Stimulated activated memory B cell treated with anti-CD40 and anti-IgM and Interleukin-4, amounts not matched to agents 10 μg/mL and 1 μg/mL and 100 μg/mL, for 72 hours (primary cell): Measurements from ENCODE around the gene BBS9.

Experiments used
- ATAC-seq: fragments of 150-1000 bp; cut with Tn5 transposase; 2 replicates; pipeline ENCODE4 v1.10.0; 2021
- H3K27ac Mint-ChIP-seq: one replicate; pipeline ENCODE4 v1.8.0; 2022; ENCODE audit warnings: mild to moderate bottlenecking, mixed read lengths
- H3K27me3 Mint-ChIP-seq: one replicate; pipeline ENCODE4 v1.8.0; 2022; ENCODE audit warnings: mixed read lengths
- H3K36me3 Mint-ChIP-seq: one replicate; pipeline ENCODE4 v1.8.0; 2022; ENCODE audit warnings: mixed read lengths
- H3K4me1 Mint-ChIP-seq: one replicate; pipeline ENCODE4 v1.8.0; 2022; ENCODE audit warnings: mixed read lengths
- H3K4me3 Mint-ChIP-seq: one replicate; pipeline ENCODE4 v1.8.0; 2022; ENCODE audit warnings: mild to moderate bottlenecking, moderate library complexity, mixed read lengths
- H3K9me3 Mint-ChIP-seq: one replicate; pipeline ENCODE4 v1.8.0; 2022; ENCODE audit warnings: mixed read lengths

Gene BBS9

DNA sequence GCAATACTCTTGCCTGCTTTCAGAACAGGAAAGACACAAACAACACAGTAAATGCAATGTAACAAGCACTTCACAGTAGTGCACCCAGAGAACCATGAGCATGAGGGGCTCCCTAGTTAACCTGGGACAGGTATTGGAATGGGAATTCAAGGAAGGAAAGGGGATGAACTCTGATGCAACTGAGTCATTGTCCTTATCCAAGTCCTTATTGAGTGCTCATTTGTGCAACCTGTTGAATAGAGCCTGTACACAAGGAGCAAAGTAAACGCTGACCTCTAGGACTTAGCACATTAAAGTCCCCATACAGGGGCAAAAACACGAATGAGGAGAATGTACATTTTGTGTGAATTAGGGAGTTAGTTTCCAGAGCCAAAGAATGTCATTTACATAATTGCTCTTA is 499.5 kb downstream of the BBS9 start:
- H3K27ac Mint-ChIP-seq = no peak overlapping the region
- H3K36me3 Mint-ChIP-seq = peaks cover 23% of the 10 kb centered on the region
- H3K4me3 Mint-ChIP-seq = no peak overlapping the region
- H3K27me3 Mint-ChIP-seq = no peaks in the 10 kb centered on the region
- H3K4me1 Mint-ChIP-seq = no peaks in the 10 kb centered on the region
- H3K9me3 Mint-ChIP-seq = peaks cover 9% of the 10 kb centered on the region
- ATAC-seq = no peak

GRCh38 chr7:33630359-33630758 is 501.0 kb downstream of the BBS9 start:
- Mint-ChIP-seq H3K9me3 (peaks cover 9% of the 10 kb centered on the region), H3K27ac (no peak overlapping the region), H3K4me3 (no peak overlapping the region), H3K27me3 (no peaks in the 10 kb centered on the region), H3K36me3 (peaks cover 36% of the 10 kb centered on the region), H3K4me1 (no peaks in the 10 kb centered on the region)
- ATAC-seq = no peak

GRCh38 chr7:33632322-33632721 is 503.0 kb downstream of the BBS9 start:
- no peak for ATAC-seq
- H3K36me3 Mint-ChIP-seq = peaks cover 24% of the 10 kb centered on the region
- H3K4me1 Mint-ChIP-seq = no peaks in the 10 kb centered on the region
- H3K27ac Mint-ChIP-seq = no peak overlapping the region
- no peaks in the 10 kb centered on the region for H3K9me3 Mint-ChIP-seq
- H3K27me3 Mint-ChIP-seq = no peaks in the 10 kb centered on the region
- H3K4me3 Mint-ChIP-seq = no peak overlapping the region

GRCh38 chr7:33632840-33633525 is 503.6 kb downstream of the BBS9 start:
- H3K9me3 Mint-ChIP-seq = no peaks in the 10 kb centered on the region
- no peak for ATAC-seq
- no peaks in the 10 kb centered on the region for H3K27me3 Mint-ChIP-seq
- peaks cover 24% of the 10 kb centered on the region for H3K36me3 Mint-ChIP-seq
- H3K27ac Mint-ChIP-seq = no peak overlapping the region
- no peaks in the 10 kb centered on the region for H3K4me1 Mint-ChIP-seq
- H3K4me3 Mint-ChIP-seq = no peak overlapping the region

DNA sequence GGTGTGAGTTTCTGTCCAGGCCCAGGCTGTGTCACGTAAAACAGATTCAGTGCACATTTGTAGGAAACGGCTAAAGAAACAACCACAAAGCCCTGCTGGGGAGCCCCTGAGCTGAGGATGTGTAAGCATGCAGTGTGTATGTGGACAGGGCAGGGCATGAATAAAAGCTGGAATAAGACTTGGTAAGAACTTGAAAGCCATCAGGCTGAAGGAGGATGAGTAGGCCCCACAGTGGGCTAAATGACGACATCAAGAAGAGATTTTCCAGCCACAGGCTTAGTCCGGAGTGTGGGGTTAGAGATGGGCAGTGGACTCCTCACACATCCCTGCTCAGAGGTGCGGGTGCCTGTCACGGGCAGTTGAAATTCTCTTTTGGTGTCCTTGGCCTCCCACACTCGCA is 505.2 kb downstream of the BBS9 start:
- no peaks in the 10 kb centered on the region for H3K9me3 Mint-ChIP-seq
- H3K4me3 Mint-ChIP-seq = no peak overlapping the region
- ATAC-seq = no peak
- H3K4me1 Mint-ChIP-seq = no peaks in the 10 kb centered on the region
- no peak overlapping the region for H3K27ac Mint-ChIP-seq
- H3K27me3 Mint-ChIP-seq = no peaks in the 10 kb centered on the region
- peaks cover 24% of the 10 kb centered on the region for H3K36me3 Mint-ChIP-seq

- ATAC-seq = no peak
- no peak overlapping the region for H3K4me3 Mint-ChIP-seq
- H3K9me3 Mint-ChIP-seq = no peaks in the 10 kb centered on the region
- no peak overlapping the region for H3K27ac Mint-ChIP-seq
- no peaks in the 10 kb centered on the region for H3K27me3 Mint-ChIP-seq
- peaks cover 29% of the 10 kb centered on the region for H3K36me3 Mint-ChIP-seq
- no peaks in the 10 kb centered on the region for H3K4me1 Mint-ChIP-seq
Measured at GRCh38 chr7:33636359-33636758, 507.0 kb downstream of the BBS9 start.

GRCh38 chr7:33639552-33640197 is 510.3 kb downstream of the BBS9 start:
- H3K27ac Mint-ChIP-seq = no peak overlapping the region
- no peak for ATAC-seq
- H3K27me3 Mint-ChIP-seq = no peaks in the 10 kb centered on the region
- no peaks in the 10 kb centered on the region for H3K9me3 Mint-ChIP-seq
- H3K36me3 Mint-ChIP-seq = peaks cover 24% of the 10 kb centered on the region
- H3K4me3 Mint-ChIP-seq = no peak overlapping the region
- no peaks in the 10 kb centered on the region for H3K4me1 Mint-ChIP-seq

GRCh38 chr7:33640741-33641140 is 511.4 kb downstream of the BBS9 start:
- no peaks in the 10 kb centered on the region for H3K27me3 Mint-ChIP-seq
- H3K36me3 Mint-ChIP-seq = peaks cover 16% of the 10 kb centered on the region
- no peak overlapping the region for H3K27ac Mint-ChIP-seq
- no peaks in the 10 kb centered on the region for H3K4me1 Mint-ChIP-seq
- H3K4me3 Mint-ChIP-seq = no peak overlapping the region
- H3K9me3 Mint-ChIP-seq = no peaks in the 10 kb centered on the region
- no peak for ATAC-seq

DNA sequence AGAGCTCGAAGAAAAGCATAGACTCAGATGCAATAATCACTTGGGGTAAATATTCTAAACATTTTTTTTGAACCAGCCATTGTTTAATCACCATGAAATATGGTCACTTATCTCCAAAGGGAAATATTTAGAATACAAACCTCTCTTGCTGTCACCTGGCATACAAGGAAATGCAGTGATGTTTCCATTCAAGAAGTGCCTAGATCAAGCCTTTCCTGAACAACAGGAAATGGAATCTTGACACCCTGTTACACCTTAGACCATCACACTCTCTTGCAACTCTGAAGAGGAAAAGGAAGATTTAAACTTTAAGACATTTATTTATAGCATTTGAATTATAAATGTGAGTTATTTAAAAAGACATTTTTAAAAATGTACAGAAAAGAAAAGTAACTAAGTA is 512.9 kb downstream of the BBS9 start:
- H3K9me3 Mint-ChIP-seq = no peaks in the 10 kb centered on the region
- H3K36me3 Mint-ChIP-seq = peaks cover 24% of the 10 kb centered on the region
- no peaks in the 10 kb centered on the region for H3K4me1 Mint-ChIP-seq
- no peak for ATAC-seq
- H3K4me3 Mint-ChIP-seq = no peak overlapping the region
- H3K27me3 Mint-ChIP-seq = no peaks in the 10 kb centered on the region
- H3K27ac Mint-ChIP-seq = no peak overlapping the region

DNA sequence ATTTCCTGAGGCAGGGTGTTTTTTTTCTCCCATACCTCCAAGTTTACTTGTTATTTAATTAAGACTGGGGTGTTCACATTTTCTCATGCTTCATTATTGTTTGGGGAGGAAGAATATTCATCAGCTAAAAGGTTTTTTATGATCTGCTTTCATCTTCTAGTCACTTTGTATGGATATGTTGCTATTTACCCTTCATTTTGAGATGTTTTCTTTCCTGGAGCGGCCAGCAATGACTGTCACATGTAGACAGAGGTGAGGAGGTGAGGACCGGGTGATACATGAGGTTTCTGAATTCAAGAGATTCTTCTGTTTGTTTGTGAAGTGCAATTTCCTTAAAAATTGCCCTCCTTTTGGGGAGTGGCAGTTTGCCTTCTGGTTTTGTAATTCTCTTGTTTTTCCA is 514.2 kb downstream of the BBS9 start:
- Mint-ChIP-seq H3K27me3 (no peaks in the 10 kb centered on the region), H3K9me3 (no peaks in the 10 kb centered on the region), H3K4me3 (no peak overlapping the region), H3K27ac (no peak overlapping the region), H3K4me1 (no peaks in the 10 kb centered on the region), H3K36me3 (peaks cover 26% of the 10 kb centered on the region)
- no peak for ATAC-seq

DNA sequence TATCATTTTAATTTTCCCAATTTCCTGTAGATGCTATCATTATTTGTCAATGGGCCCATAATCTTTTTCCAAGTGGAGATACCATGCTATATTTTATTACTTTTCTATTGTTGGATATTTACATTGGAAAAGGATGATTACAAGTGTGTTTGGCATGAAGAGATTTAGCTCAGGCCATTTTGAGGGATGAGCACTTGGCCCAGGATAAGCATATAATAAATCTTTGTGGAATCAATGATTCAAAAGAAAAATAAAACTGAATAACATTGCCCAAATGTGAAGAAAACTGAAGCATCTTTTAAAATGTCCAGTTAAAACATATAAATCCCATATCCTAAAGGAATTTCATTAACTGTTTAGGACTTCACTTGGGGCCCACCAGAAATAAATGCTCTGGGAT is 515.1 kb downstream of the BBS9 start:
- H3K4me1 Mint-ChIP-seq = no peaks in the 10 kb centered on the region
- ATAC-seq = no peak
- H3K36me3 Mint-ChIP-seq = peaks cover 26% of the 10 kb centered on the region
- H3K4me3 Mint-ChIP-seq = no peak overlapping the region
- no peaks in the 10 kb centered on the region for H3K9me3 Mint-ChIP-seq
- H3K27me3 Mint-ChIP-seq = no peaks in the 10 kb centered on the region
- H3K27ac Mint-ChIP-seq = no peak overlapping the region

GRCh38 chr7:33645104-33645503 is 515.7 kb downstream of the BBS9 start:
- H3K36me3 Mint-ChIP-seq = peaks cover 20% of the 10 kb centered on the region
- H3K4me3 Mint-ChIP-seq = no peak overlapping the region
- peaks cover 5% of the 10 kb centered on the region for H3K4me1 Mint-ChIP-seq
- no peak overlapping the region for H3K27ac Mint-ChIP-seq
- H3K27me3 Mint-ChIP-seq = no peaks in the 10 kb centered on the region
- no peaks in the 10 kb centered on the region for H3K9me3 Mint-ChIP-seq
- ATAC-seq = no peak

DNA sequence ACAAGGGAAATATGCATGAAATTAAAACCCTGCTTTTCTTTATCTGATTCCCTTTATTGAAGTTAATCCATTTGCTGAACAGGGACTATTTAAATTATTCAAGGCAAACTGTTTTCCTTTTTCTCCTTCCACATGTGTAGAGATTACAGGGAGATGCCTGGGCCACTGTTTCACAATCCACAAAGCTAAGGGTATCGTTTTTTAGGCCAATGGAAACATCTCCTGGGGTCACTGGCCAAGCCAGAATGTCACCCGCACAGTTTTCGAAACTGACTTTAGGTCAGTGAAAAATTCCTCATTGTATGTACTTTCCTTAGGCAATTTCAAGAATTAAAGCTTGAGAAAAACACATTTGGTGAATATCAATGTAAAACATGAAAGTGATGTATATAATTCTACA is 516.8 kb downstream of the BBS9 start:
- Mint-ChIP-seq H3K27ac (no peak overlapping the region), H3K36me3 (peaks cover 16% of the 10 kb centered on the region), H3K4me1 (peaks cover 6% of the 10 kb centered on the region), H3K27me3 (no peaks in the 10 kb centered on the region), H3K9me3 (no peaks in the 10 kb centered on the region), H3K4me3 (no peak overlapping the region)
- no peak for ATAC-seq

DNA sequence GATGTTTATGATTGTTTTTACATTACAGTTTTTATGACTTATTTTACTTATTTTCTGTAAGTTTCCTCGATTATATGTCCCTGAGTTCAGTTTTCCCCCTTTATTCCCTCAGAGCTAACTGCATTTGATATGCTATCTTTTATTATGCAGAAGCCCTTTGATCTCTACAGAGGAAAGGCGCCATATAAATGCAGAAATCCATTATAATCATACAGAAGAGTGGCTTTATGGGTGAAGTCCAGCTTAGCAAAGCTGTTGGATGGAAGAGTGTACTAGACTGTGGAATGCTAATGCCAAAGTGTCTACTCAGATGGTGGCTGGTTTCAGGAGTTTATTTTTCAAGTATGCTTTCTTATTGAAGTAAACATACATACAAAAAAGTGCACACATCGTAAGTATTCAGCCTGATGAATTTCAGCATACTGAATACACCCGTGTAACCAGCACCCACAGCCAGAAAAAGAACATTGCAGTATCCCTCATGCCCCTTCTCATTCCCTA is 517.6 kb downstream of the BBS9 start:
- no peaks in the 10 kb centered on the region for H3K9me3 Mint-ChIP-seq
- ATAC-seq = no peak
- peaks cover 6% of the 10 kb centered on the region for H3K4me1 Mint-ChIP-seq
- no peak overlapping the region for H3K27ac Mint-ChIP-seq
- H3K36me3 Mint-ChIP-seq = peaks cover 19% of the 10 kb centered on the region
- no peaks in the 10 kb centered on the region for H3K27me3 Mint-ChIP-seq
- H3K4me3 Mint-ChIP-seq = no peak overlapping the region

DNA sequence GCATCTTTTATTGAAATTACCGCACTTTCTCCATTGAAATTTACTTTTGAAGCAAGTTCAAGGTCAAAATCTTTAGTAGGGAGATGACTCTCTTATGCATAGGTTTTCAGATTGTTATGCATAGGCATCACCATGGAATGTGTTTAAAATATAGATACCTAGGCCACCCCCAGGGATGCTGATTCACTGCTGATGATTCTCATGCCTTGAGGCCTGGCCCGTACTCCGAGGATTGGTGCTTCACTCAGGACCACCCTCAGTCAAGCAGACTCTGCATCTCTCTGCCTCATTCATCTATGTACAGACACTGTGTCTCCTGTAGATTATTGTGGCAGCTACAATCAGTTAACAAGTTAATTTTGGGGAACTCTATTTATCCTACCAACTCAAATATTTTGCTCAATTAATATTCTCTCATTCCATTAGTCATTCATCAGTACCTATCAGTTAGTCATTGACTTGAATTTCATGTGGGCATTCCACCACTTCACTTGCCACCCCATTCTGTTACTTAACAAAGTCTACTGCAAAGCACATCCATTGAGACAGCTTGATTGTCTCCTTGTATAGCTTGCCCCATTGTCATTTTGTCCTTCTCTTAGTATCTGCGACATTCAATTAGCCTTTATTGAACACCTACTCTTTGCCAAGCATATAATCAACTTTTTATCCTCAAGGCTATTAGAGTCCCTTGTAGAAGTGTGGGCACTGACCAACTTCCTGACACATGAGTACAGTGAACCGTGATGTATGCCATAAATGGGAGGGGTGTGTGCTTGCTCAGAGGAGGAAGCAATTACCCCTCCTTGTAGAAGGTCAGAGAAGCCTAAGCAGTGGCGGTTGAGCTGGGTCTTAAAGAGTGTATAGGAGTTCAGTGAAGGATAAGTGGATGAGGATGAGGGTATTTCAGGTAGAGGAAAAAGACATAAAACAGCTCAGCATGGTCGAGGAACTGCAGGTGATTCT is 520.4 kb downstream of the BBS9 start:
- Mint-ChIP-seq H3K27me3 (no peaks in the 10 kb centered on the region), H3K4me3 (no peak overlapping the region), H3K36me3 (peaks cover 17% of the 10 kb centered on the region), H3K9me3 (no peaks in the 10 kb centered on the region), H3K4me1 (peaks cover 6% of the 10 kb centered on the region), H3K27ac (no peak overlapping the region)
- no peak for ATAC-seq
